Ishikawa (cell line): ENCODE data around the gene ELOVL6.

ENCODE experiments used
- CEBPB ChIP-seq: IDR thresholded peaks from 2 replicates; pipeline ENCODE4 v1.6.1; 2012
- CREB1 ChIP-seq: IDR thresholded peaks from 2 replicates; pipeline ENCODE4 v1.6.1; 2012; ENCODE audit warnings: low read depth
- EGR1 ChIP-seq: IDR thresholded peaks from 2 replicates; pipeline ENCODE4 v1.6.1; 2012
- EP300 ChIP-seq: IDR thresholded peaks from 2 replicates; pipeline ENCODE4 v1.6.1; 2012; ENCODE audit warnings: borderline replicate concordance
- FOXM1 ChIP-seq: IDR thresholded peaks from 2 replicates; pipeline ENCODE4 v1.6.1; 2012; ENCODE audit warnings: low read depth, borderline replicate concordance
- NFIC ChIP-seq: IDR thresholded peaks from 2 replicates; pipeline ENCODE4 v1.6.1; 2012
- RAD21 ChIP-seq: IDR thresholded peaks from 2 replicates; pipeline ENCODE4 v1.6.1; 2012; ENCODE audit warnings: low read depth
- TAF1 ChIP-seq: IDR thresholded peaks from 2 replicates; pipeline ENCODE4 v1.6.1; 2012; ENCODE audit warnings: low read depth, mild to moderate bottlenecking
- TCF12 ChIP-seq: IDR thresholded peaks from 2 replicates; pipeline ENCODE4 v1.6.1; 2012; ENCODE audit warnings: low read depth
- TEAD4 ChIP-seq: IDR thresholded peaks from 2 replicates; pipeline ENCODE4 v1.6.1; 2012
- YY1 ChIP-seq: IDR thresholded peaks from 2 replicates; pipeline ENCODE4 v1.6.1; 2012; ENCODE audit warnings: low read depth
- ZBTB7A ChIP-seq: IDR thresholded peaks from 2 replicates; pipeline ENCODE4 v1.6.1; 2012; ENCODE audit warnings: low read depth
- TF ChIP-seq, protein P1 (sequence below): IDR thresholded peaks from 2 replicates; pipeline ENCODE4 v1.6.1; 2012
- TF ChIP-seq, protein P2 (sequence below): IDR thresholded peaks from 2 replicates; pipeline ENCODE4 v1.6.1; 2012; ENCODE audit warnings: low read depth, mild to moderate bottlenecking
- TF ChIP-seq, protein P3 (sequence below): IDR thresholded peaks from 2 replicates; pipeline ENCODE4 v1.6.1; 2012

Gene ELOVL6

DNA sequence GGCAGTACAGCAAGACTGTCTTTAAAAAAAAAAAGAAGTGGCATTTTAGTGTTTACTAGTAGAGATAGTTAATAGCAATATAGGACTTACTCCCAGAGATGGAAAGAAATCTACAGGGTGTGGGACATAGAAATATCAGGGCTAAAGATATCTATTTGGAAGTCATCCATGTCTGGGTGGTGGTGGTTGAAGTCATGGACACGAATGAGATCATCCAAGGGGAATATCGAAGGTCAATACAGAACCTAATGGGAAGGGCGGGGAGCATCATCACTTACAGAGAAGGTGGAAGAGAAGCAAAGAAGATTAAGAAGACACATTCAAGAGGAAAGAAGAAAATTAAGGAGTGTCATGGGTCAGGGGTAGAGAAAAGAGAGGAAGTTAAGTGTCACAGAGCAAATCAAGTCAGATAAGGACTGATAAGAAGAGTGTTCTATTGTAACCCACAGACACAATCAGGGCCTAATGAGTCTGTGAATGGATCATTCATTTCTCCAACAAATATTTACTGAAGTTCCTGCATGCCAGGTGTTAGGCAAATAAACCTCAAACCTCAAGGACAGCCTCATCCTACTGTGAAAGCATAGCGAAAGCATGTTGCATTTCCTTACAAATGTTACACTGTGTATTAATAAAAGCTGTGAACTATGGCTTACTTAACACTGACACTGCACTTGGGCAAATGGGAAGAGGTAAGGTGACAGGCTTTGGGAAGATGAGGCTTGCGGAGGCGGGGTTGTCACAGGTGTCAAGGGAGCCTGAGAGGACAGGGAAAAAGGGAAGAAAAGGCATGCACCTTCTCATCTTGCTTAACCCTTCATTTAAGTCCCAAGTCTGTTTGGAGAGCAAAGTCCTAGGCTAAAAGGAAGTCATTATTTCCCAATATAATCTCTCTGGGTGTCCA lies 65.3 kb downstream of the ELOVL6 start:
- TF ChIP-seq YY1 (no peak), CEBPB (no peak), NFIC (no peak), RAD21 (no peak), CREB1 (no peak), FOXM1 (no peak), TCF12 (no peak), EP300 (no peak), TEAD4 (no peak)
- TF ChIP-seq, protein P1, sequence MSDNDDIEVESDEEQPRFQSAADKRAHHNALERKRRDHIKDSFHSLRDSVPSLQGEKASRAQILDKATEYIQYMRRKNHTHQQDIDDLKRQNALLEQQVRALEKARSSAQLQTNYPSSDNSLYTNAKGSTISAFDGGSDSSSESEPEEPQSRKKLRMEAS, result no peak
- TF ChIP-seq, protein P2, sequence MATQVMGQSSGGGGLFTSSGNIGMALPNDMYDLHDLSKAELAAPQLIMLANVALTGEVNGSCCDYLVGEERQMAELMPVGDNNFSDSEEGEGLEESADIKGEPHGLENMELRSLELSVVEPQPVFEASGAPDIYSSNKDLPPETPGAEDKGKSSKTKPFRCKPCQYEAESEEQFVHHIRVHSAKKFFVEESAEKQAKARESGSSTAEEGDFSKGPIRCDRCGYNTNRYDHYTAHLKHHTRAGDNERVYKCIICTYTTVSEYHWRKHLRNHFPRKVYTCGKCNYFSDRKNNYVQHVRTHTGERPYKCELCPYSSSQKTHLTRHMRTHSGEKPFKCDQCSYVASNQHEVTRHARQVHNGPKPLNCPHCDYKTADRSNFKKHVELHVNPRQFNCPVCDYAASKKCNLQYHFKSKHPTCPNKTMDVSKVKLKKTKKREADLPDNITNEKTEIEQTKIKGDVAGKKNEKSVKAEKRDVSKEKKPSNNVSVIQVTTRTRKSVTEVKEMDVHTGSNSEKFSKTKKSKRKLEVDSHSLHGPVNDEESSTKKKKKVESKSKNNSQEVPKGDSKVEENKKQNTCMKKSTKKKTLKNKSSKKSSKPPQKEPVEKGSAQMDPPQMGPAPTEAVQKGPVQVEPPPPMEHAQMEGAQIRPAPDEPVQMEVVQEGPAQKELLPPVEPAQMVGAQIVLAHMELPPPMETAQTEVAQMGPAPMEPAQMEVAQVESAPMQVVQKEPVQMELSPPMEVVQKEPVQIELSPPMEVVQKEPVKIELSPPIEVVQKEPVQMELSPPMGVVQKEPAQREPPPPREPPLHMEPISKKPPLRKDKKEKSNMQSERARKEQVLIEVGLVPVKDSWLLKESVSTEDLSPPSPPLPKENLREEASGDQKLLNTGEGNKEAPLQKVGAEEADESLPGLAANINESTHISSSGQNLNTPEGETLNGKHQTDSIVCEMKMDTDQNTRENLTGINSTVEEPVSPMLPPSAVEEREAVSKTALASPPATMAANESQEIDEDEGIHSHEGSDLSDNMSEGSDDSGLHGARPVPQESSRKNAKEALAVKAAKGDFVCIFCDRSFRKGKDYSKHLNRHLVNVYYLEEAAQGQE, result no peak
- TF ChIP-seq, protein P3, sequence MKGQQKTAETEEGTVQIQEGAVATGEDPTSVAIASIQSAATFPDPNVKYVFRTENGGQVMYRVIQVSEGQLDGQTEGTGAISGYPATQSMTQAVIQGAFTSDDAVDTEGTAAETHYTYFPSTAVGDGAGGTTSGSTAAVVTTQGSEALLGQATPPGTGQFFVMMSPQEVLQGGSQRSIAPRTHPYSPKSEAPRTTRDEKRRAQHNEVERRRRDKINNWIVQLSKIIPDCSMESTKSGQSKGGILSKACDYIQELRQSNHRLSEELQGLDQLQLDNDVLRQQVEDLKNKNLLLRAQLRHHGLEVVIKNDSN, result no peak

DNA sequence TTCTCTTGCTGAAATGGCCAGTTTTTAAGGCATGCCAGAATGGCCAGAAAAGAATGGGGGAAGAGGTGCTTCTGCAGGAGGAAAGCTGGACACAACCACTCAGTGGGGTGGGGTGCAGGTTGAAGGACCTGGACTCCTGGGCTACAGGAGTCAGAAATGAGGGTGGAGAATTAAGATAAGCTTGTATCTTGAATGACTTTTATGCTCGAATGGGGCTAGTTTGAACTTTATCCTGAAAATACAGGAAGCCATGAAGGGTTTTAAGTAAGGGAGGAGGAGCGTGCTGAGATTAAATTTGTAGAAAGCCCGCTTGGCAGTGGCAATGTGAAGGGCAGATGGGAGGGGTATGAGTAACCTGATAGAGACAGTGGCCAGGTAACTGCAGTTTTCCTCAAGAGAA lies 66.5 kb downstream of the ELOVL6 start:
- TF ChIP-seq EGR1 (no peak), EP300 (no peak), TAF1 (no peak), NFIC (no peak), RAD21 (no peak), TCF12 (no peak), TEAD4 (no peak), CEBPB (no peak), ZBTB7A (no peak), YY1 (no peak), CREB1 (no peak), FOXM1 (no peak)
- TF ChIP-seq, protein P2, result no peak
- TF ChIP-seq, protein P3, result no peak
- TF ChIP-seq, protein P1, result no peak

DNA sequence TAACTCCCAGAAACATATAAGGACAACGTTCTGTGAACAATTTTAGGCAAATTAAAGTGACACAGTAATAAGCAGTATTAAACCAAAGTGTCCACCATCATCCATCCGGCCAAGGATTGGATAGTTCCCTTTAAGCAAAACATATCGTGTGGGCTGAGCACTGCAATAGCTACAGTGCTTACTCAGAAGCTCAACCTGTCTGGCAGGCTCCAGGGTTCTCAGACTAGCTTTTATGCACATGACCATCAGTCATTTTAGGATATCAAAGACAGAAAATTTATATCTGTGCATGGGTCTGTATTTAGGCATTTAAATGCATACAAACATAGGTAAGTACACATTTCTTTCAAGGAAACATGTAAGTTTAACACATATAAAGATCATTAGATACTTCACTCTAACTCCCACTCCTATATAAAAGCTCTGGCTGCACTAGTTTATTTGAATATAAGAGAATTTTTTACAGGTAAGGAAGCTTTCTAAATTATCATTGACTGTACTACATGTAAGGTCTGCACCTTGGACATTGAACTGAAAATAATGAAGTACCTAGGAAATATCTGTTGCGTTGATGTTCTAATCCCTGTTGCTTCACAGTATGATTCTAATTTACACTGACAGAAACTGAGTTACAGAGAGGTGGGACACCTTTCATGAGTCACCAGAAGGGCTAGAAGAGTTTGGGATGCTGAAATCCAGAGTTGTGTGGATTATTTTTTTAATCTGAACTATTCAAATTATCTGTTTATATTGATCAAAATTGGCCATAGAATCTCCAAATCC lies 67.6 kb downstream of the ELOVL6 start:
- TF ChIP-seq, protein P3, result no peak
- TF ChIP-seq EGR1 (no peak), CEBPB (no peak), NFIC (no peak), TEAD4 (no peak)
- TF ChIP-seq, protein P2, result no peak
